ENCODE measurements around the gene CNNM2. TPM values are rescaled to one million over a fixed set of nuclear protein-coding genes. Genes with fewer than 3 reads are reported as not detected.
A peak's percentile ranks its signal among the peaks of the same experiment; 100 is the strongest.

Gene CNNM2
- total RNA-seq, 1 experiment from 2014 or later = 23.5 TPM

GRCh38 chr10:103083266-103083976 is 165.3 kb downstream of the CNNM2 start (continued):
- no peak for TF ChIP-seq ATF3 (CRISPR knock-in tag; conservative IDR thresholded peaks at IDR 0.05)

GRCh38 chr10:103083977-103084320 is 165.9 kb downstream of the CNNM2 start:
- POLR2A ChIA-PET = no interaction called here
- no peak for ATAC-seq
- CTCF ChIA-PET = interaction anchor here (1.0 to 2.2 kb wide), 2 partner anchors 161 to 166 kb away, joined by 3 to 10 read pairs; partner anchors contain the start of gene CNNM2
- Mint-ChIP-seq H3K9me3 (no peaks in the 10 kb centered on the region), H3K4me3 (no peak overlapping the region), H3K36me3 (peaks cover 19% of the 10 kb centered on the region), H3K27ac (peak overlapping the region; percentile 7; the same call in 1 of the 2 replicates), H3K4me1 (no peaks in the 10 kb centered on the region), H3K27me3 (ENCODE audit: low read depth) (no peaks in the 10 kb centered on the region)
- DNase-seq (ENCODE audit: low spot score) = no peak
- TF ChIP-seq IRF1 (CRISPR knock-in tag; IDR thresholded peaks at IDR 0.05) (no peak), USF2 (CRISPR knock-in tag; IDR thresholded peaks at IDR 0.05) (no peak), ZBTB43 (CRISPR knock-in tag; IDR thresholded peaks at IDR 0.05) (no peak)

GRCh38 chr10:103086261-103086660 is 168.2 kb downstream of the CNNM2 start:
- CTCF ChIA-PET = interaction anchor here (1.5 to 2.6 kb wide), 2 partner anchors 158 to 169 kb away, joined by 4 to 25 read pairs; partner anchors contain the start of gene RPEL1
- H3K36me3 Mint-ChIP-seq = peaks cover 42% of the 10 kb centered on the region
- no peaks in the 10 kb centered on the region for H3K4me1 Mint-ChIP-seq
- no peak for TF ChIP-seq GTF2I (CRISPR knock-in tag; conservative IDR thresholded peaks at IDR 0.05)
- no peak for TF ChIP-seq ELF4 (CRISPR knock-in tag; IDR thresholded peaks at IDR 0.05; ENCODE audit: low read depth)
- no peak for TF ChIP-seq ZNF671 (CRISPR knock-in tag; IDR thresholded peaks at IDR 0.05)
- no peak for TF ChIP-seq ATF6 (CRISPR knock-in tag; IDR thresholded peaks at IDR 0.05)
- no peak for TF ChIP-seq ZBTB21 (CRISPR knock-in tag; IDR thresholded peaks at IDR 0.05; ENCODE audit: borderline replicate concordance)
- no peak for TF ChIP-seq FOXJ3 (CRISPR knock-in tag; IDR thresholded peaks at IDR 0.05; ENCODE audit: borderline replicate concordance)
- TF ChIP-seq AR (CRISPR knock-in tag; IDR thresholded peaks at IDR 0.05) = no peak
- no peak for TF ChIP-seq ATF1 (CRISPR knock-in tag; IDR thresholded peaks at IDR 0.05)
- H3K27ac Mint-ChIP-seq = no peak overlapping the region
- no peaks in the 10 kb centered on the region for H3K27me3 Mint-ChIP-seq (ENCODE audit: low read depth)
- H3K4me3 Mint-ChIP-seq = no peak overlapping the region
- H3K9me3 Mint-ChIP-seq = no peaks in the 10 kb centered on the region
- no peak for DNase-seq (ENCODE audit: low spot score)
- POLR2A ChIA-PET = no interaction called here
- ATAC-seq = no peak

Measured in WTC11 (cell line).